HPDE6-E6E7 (cell line): ENCODE results near the gene SPATA24.
"Not testable (repeated sequence)": the region's sequence is repeated elsewhere in the genome, so short reads cannot be mapped to it uniquely, and the experiment has no call there.

Source experiments
- DNase-seq: peaks from one replicate; pipeline ENCODE4 v3.0.0; 2011; ENCODE audit warnings: missing footprints; ENCODE audit errors: extremely low spot score

Gene SPATA24

DNA sequence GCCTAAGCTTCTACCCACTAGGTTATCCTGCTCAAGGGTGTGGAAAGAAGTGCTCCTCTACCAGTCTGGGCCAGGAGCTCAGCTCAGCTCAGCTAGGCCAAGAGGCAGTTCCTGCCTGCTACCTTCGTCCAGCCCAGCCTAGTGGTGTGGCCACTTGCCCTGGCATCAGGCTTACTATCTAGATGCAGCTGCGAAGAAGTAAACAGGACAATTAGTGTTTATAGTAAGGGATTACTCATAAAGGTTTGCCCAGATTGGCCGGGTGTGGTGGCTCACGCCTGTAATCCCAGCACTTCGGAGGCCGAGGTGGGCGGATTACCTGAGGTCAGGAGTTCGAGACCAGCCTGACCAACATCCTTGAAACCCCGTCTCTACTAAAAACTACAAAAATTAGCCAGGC, 12.8 kb upstream of the SPATA24 start:
- no peak for DNase-seq

GRCh38 chr5:139415869-139416268, 12.0 kb upstream of the SPATA24 start:
- no peak for DNase-seq

GRCh38 chr5:139415221-139415861, 11.5 kb upstream of the SPATA24 start:
- no peak for DNase-seq

- DNase-seq = no peak
Observed at GRCh38 chr5:139414581-139415130, 10.8 kb upstream of the SPATA24 start.

DNA sequence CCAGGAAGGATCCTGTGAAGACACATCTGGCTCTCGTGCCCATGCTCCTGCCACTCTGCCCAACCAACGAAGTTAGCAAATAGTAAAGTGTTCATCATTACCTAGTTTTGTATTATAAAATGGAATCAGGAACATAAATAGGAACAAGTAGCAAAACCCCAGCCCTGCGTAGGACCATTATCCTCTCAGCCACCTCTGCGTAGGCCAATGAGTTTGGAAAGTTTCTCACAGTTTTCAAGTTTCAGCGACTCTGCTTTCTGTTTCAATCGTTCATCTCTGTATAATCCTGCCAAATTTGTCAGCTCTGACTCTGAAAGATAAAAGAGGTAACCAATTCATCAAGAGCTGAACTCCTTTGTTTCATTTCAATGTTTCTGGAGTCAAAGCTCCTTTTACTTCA, 10.1 kb upstream of the SPATA24 start:
- no peak for DNase-seq

- no peak for DNase-seq
Observed at GRCh38 chr5:139413153-139413552, 9.3 kb upstream of the SPATA24 start.

DNA sequence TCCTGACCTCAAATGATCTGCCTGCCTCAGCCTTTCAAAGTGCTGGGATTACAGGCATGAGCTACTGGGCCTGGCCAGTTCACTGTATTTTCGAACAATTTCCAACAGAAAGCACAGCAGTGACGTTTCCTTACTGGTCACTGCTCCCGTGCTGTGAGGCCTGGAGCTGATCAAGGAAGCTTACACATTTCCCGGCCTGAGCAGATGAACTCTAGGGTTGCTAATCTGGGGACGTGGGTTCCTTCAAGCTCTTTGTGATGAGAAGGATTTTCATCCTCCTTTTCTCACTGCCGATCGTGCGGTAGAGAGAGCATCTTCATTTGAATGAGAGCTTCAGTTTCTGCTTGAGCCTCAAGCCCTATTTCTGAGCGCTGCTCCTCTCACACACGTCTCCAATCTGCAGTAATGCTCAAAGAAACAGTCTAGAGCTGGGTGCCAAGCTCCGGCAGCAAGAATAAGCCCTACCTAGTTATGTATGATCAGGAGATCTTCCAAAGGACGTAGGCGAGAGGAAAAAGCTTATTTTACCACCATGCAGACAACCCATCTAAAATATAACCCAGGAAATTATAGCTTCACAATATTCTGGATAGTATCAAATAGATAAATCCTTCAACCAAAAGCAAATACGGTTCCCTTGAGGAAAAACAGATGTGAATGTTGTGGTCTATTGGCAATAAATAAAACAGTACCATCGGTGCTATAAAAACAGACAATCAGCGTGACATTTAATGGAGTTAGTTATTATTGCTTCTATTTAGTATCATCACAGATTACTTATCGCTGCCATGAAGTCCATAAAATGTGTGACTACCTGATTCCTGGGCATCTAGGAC, 7.3 kb upstream of the SPATA24 start:
- DNase-seq = no peak

GRCh38 chr5:139410121-139410992, 6.5 kb upstream of the SPATA24 start:
- DNase-seq = no peak

DNA sequence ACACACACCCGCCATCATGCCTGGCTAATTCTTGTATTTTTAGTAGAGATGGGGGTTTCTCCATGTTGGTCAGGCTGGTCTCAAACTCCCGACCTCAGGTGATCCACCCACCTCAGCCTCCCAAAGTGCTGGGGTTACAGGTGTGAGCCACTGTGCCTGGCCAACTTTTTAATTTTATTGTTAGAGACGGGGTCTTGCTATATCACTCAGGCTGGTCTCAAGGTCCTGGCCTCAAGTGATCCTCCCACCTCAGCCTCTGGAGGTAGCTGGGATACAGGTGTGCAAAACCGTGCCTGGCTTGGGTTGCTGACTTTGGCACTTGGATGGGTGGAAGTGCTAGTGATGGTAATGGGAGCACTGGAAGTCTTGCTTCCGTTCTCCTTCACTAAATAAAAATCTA, 5.2 kb upstream of the SPATA24 start:
- not testable (repeated sequence) for DNase-seq

GRCh38 chr5:139408191-139408590, 4.3 kb upstream of the SPATA24 start:
- DNase-seq = no peak

- DNase-seq = no peak
Observed at GRCh38 chr5:139407517-139407916, 3.6 kb upstream of the SPATA24 start.

GRCh38 chr5:139406963-139407362, 3.1 kb upstream of the SPATA24 start:
- DNase-seq = no peak

- no peak for DNase-seq
Observed at GRCh38 chr5:139404484-139404840, 573 bp upstream of the SPATA24 start.

GRCh38 chr5:139403418-139403786, 487 bp downstream of the SPATA24 start:
- DNase-seq = no peak

- no peak for DNase-seq
Observed at GRCh38 chr5:139402561-139403158, 1.2 kb downstream of the SPATA24 start.

DNA sequence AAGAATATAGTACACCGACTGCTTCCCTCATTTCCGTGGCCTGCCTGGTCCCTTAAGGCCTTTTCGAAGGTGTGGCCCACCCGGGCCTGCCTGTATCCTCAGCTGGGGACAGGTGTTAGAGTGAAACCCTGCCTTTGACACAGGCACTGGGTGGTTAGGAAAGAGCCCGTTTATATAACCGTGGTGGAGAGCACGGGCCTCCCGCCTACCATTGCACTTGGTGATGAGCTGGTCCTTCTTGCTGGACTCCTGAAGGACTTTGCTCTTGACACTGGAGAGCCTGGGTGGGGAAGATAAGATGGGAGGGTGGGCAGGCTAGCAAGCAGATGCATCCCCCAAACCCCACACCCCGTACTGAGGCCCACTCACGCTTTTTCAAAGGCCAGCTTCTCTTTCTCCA, 2.3 kb downstream of the SPATA24 start:
- DNase-seq = no peak

DNA sequence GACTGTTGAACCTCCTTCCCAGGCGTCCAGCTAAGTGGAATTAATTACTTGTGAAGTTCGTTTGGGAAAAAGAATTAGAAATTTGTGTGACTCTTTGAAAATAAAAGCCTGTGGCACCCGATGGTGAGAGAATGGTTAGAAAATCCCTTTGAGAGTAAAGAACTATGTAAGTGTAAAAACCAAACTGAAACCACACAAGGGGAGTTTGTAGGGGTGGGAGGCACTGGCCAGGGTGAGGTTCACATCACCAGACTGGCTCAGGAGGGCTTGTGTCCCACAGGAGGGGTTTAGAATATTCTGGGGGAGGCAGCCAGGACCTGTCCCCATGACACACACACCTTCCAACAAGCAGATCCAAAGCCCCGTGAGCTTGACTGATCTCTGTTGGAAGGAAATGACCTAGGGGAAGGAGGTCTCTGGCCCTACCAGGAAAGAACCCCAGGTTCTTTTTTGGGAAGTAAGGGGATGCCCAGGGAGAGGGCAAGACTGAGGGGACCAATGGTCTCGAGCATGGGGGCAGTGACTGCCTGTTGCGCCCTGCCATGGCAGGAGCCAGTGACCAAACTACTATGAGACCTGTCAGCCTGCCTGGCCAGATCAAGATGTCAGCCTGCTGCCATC, 4.3 kb downstream of the SPATA24 start:
- DNase-seq = no peak

DNA sequence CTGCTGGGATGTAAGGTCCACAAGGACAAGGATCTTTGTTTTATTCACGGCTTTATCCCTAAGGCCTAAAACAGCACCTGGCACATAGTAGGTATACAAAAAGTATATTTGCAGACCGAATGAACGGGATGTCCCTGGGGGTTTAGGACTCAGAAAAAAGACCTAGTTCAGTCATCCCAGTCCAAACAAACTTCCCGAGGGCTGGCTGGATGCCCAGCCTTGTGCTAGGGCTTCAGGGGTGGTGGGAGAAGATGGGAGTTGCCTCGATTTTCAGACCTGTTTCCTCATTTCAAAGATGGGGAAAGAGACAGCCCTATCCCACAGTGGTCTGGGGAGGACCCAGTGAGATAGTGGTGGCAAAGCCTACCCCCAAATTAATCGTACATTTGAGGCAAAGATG, 6.0 kb downstream of the SPATA24 start:
- no peak for DNase-seq

DNA sequence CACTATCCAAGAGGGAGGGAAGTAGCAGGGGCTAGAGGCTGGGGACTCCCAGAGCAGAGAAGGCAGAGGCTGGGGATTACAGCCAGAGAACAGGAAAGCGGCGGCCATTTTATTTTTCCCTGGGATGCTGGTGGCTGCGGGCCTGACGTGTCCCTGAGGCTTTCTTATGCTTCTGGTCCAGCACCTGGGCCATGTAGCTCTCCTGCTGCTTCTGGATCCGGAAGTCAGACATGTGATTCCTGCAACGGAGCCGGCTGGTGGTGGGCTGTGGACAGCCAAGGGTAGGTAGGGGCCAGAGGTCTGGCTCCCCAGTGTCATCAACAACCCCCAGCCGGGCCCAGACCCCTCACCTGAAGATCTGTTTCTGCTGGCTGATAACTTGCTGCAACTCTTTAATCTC, 7.2 kb downstream of the SPATA24 start:
- DNase-seq = no peak

DNA sequence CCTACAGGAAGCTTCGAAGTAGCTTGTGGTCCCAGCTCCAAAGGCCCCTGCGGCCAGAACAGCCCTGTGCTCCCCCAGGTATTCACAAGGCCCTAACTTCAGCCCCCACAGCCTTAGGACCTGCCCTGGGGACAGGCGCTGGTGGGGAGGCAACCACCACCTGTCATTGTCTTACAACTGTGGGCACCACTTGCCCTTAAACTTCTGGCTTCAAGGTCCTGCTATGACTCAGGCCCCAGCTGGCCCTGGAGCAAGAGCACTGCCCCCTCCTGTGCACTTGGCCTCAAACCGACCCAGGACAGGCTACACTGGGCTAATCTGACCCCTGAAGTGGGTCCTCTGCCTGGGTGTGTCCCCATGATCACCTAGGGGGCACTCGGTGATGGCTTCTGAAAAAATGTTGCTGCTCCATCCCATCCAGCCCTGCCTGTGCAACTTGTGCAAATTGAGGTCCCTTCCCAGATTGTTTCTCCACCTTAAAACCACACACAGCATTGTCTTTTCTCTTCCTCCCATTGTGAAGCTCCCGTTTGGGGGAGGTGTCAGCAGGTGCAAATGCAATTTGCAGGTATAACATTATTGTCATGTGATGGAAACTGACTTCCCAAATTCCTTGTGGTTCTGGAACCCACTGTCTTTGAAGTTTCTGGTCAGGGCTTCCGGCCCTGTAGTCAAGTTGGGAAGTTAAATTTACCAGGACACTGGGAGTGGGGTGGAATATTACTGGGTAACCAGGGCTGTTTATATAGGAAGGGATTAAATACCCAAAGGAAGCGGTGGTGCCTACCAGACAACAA, 7.8 kb downstream of the SPATA24 start:
- no peak for DNase-seq
